ENCODE results near the gene TEKT3. TPM values are rescaled to one million over a fixed set of nuclear protein-coding genes. Genes with fewer than 3 reads are reported as not detected.

Gene TEKT3
- polyA plus RNA-seq, 2 donors: 0.10 to 0.21 TPM

DNA sequence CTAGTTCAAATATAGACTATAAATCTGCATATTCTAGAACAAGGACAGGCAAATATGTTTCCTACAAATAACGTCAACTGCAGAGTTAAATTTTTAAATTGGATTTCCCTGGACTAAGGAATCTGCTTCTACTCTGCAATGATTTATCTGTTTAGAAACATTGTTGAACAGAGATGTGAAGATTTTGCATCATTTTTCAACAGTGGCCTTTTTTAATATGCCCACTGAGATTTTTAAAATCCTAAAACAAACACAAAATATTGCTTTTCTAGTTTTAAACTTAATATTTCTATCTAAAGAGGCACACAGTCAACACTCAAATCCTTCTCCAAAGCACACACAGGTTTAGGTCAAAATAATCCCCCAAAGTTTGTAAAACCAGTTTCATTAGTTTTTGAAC is 52.5 kb downstream of the TEKT3 start:
- Histone ChIP-seq H3K4me1 (ENCODE audit: control insufficient read depth in 2 of 2, insufficient read depth in 2 of 2, low read length in 1 of 2) (peaks cover 0 to 2% of the 10 kb centered on the region in 2 donors), H3K9me3 (ENCODE audit: control insufficient read depth in 2 of 2, insufficient read depth in 1 of 2, low read depth in 1 of 2, low read length in 1 of 2) (no peaks in the 10 kb centered on the region), H3K36me3 (ENCODE audit: control insufficient read depth in 2 of 2, insufficient read depth in 2 of 2, low read length in 1 of 2) (no peaks in the 10 kb centered on the region), H3K27ac (ENCODE audit: low read depth in 2 of 2, low read length in 1 of 2) (no peak overlapping the region), H3K4me3 (ENCODE audit: low read depth in 1 of 2, low read length in 2 of 2) (no peak overlapping the region), H3K27me3 (ENCODE audit: control insufficient read depth in 1 of 2, insufficient read depth in 2 of 2, low read length in 2 of 2) (no peaks in the 10 kb centered on the region)
- 73 to 82% methylated on average over 1 of the region's 1 CpG for WGBS, 2 donors

DNA sequence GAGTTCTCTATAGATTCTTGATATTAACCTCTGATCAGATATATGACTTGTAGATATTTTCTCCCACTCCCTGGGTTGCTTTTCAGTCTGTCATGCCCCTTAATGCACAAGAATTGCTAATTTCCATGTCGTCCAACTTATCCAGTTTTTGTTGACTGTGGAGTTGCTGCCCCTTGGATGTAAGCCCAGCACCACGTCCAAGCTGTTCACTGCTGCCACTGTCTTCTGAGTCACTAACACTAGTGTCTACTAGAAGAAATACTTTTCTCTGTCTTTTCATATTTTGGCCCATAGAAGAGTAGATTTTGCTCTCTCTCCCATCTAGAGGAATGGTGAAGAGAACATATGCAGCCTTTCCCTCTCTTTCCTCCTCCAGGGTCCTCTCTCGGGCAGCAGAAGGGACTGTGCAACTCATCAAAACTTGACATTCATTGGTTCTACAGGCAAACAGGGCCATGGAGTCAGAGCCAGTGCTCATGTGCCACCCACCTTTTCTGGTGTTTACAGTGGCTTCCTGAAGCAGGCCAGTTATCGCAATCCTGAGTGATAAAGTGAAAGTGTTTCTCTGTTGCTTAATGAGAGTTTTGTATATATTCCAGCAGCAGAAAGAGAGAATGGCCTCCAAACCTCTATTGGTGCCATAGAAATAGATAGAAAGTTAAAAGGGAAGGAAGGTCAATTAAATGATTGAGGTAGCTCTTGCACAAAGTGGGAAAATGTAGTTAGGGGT is 53.7 kb downstream of the TEKT3 start:
- 47 to 51% methylated on average over 4 of the region's 4 CpGs for WGBS, 2 donors
- H3K4me3 ChIP-seq (ENCODE audit: low read depth in 1 of 2, low read length in 2 of 2): no peak overlapping the region
- no peaks in the 10 kb centered on the region for H3K27me3 ChIP-seq (ENCODE audit: control insufficient read depth in 1 of 2, insufficient read depth in 2 of 2, low read length in 2 of 2)
- H3K9me3 ChIP-seq (ENCODE audit: control insufficient read depth in 2 of 2, insufficient read depth in 1 of 2, low read depth in 1 of 2, low read length in 1 of 2): no peaks in the 10 kb centered on the region
- H3K36me3 ChIP-seq (ENCODE audit: control insufficient read depth in 2 of 2, insufficient read depth in 2 of 2, low read length in 1 of 2): no peaks in the 10 kb centered on the region
- H3K27ac ChIP-seq (ENCODE audit: low read depth in 2 of 2, low read length in 1 of 2): no peak overlapping the region
- peaks cover 0 to 2% of the 10 kb centered on the region in 2 donors for H3K4me1 ChIP-seq (ENCODE audit: control insufficient read depth in 2 of 2, insufficient read depth in 2 of 2, low read length in 1 of 2)

GRCh38 chr17:15285466-15285865 is 55.9 kb downstream of the TEKT3 start:
- no peaks in the 10 kb centered on the region for H3K27me3 ChIP-seq (ENCODE audit: control insufficient read depth in 1 of 2, insufficient read depth in 2 of 2, low read length in 2 of 2)
- no peaks in the 10 kb centered on the region for H3K9me3 ChIP-seq (ENCODE audit: control insufficient read depth in 2 of 2, insufficient read depth in 1 of 2, low read depth in 1 of 2, low read length in 1 of 2)
- 83% methylated on average over 6 of the region's 6 CpGs for WGBS, 2 donors
- H3K4me1 ChIP-seq (ENCODE audit: control insufficient read depth in 2 of 2, insufficient read depth in 2 of 2, low read length in 1 of 2): peaks cover 0 to 2% of the 10 kb centered on the region in 2 donors
- no peak overlapping the region for H3K27ac ChIP-seq (ENCODE audit: low read depth in 2 of 2, low read length in 1 of 2)
- no peak overlapping the region for H3K4me3 ChIP-seq (ENCODE audit: low read depth in 1 of 2, low read length in 2 of 2)
- no peaks in the 10 kb centered on the region for H3K36me3 ChIP-seq (ENCODE audit: control insufficient read depth in 2 of 2, insufficient read depth in 2 of 2, low read length in 1 of 2)

DNA sequence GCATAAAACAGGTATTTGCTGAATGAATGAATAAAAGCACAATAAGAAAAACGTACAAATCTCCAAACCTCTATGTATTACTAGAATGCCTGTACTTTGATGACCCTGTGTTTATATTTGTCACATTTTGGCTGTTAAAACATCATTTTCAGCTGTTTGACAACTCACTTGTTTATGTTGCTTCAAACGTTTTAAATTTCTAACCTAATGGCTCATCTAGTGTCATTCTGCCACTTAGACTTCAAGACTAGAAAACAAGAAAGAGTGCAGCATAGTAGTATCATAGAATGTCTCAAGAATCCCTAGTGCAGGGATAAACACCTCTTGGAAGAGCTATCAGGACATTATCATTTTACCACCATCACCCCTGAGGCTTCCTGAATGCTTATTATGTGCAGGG is 56.9 kb downstream of the TEKT3 start:
- 38 to 39% methylated on average over 2 of the region's 2 CpGs for WGBS, 2 donors
- H3K36me3 ChIP-seq (ENCODE audit: control insufficient read depth in 2 of 2, insufficient read depth in 2 of 2, low read length in 1 of 2): no peaks in the 10 kb centered on the region
- H3K27ac ChIP-seq (ENCODE audit: low read depth in 2 of 2, low read length in 1 of 2): no peak overlapping the region
- H3K9me3 ChIP-seq (ENCODE audit: control insufficient read depth in 2 of 2, insufficient read depth in 1 of 2, low read depth in 1 of 2, low read length in 1 of 2): no peaks in the 10 kb centered on the region
- no peak overlapping the region for H3K4me3 ChIP-seq (ENCODE audit: low read depth in 1 of 2, low read length in 2 of 2)
- H3K4me1 ChIP-seq (ENCODE audit: control insufficient read depth in 2 of 2, insufficient read depth in 2 of 2, low read length in 1 of 2): peaks cover 0 to 2% of the 10 kb centered on the region in 2 donors
- H3K27me3 ChIP-seq (ENCODE audit: control insufficient read depth in 1 of 2, insufficient read depth in 2 of 2, low read length in 2 of 2): no peaks in the 10 kb centered on the region

- 83 to 84% methylated on average over 6 of the region's 6 CpGs for WGBS, 2 donors
- Histone ChIP-seq H3K4me1 (ENCODE audit: control insufficient read depth in 2 of 2, insufficient read depth in 2 of 2, low read length in 1 of 2) (no peaks in the 10 kb centered on the region), H3K36me3 (ENCODE audit: control insufficient read depth in 2 of 2, insufficient read depth in 2 of 2, low read length in 1 of 2) (no peaks in the 10 kb centered on the region)
Measured at GRCh38 chr17:15284107-15284506, 57.3 kb downstream of the TEKT3 start.

DNA sequence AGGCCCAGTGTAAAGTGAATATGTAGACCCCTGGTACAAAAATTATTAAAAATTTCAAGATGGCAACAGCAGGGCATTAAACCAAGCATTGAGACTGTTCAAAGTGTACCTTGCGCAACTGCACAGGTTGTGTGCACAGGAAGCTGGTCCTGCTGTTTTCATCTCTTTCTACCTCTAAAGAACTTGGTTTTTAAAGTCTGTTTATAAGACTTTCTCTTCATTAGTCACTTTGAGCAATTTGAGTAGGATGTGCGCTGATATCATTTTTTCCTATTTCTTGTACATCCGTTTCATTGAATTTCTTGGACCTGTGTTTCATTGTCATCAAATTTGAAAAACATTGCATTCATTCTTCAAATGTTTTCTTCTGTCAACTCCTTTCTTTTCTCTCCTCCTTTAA is 59.5 kb downstream of the TEKT3 start:
- Histone ChIP-seq H3K4me3 (ENCODE audit: low read depth in 1 of 2, low read length in 2 of 2) (no peak overlapping the region), H3K9me3 (ENCODE audit: control insufficient read depth in 2 of 2, insufficient read depth in 1 of 2, low read depth in 1 of 2, low read length in 1 of 2) (no peaks in the 10 kb centered on the region), H3K27me3 (ENCODE audit: control insufficient read depth in 1 of 2, insufficient read depth in 2 of 2, low read length in 2 of 2) (no peaks in the 10 kb centered on the region), H3K36me3 (ENCODE audit: control insufficient read depth in 2 of 2, insufficient read depth in 2 of 2, low read length in 1 of 2) (no peaks in the 10 kb centered on the region), H3K4me1 (ENCODE audit: control insufficient read depth in 2 of 2, insufficient read depth in 2 of 2, low read length in 1 of 2) (no peaks in the 10 kb centered on the region), H3K27ac (ENCODE audit: low read depth in 2 of 2, low read length in 1 of 2) (no peak overlapping the region)
- WGBS, 2 donors: 81 to 88% methylated on average over 3 of the region's 3 CpGs

More at GRCh38 chr17:15284107-15284506, 57.3 kb downstream of the TEKT3 start:
- H3K27me3 ChIP-seq (ENCODE audit: control insufficient read depth in 1 of 2, insufficient read depth in 2 of 2, low read length in 2 of 2): no peaks in the 10 kb centered on the region
- H3K9me3 ChIP-seq (ENCODE audit: control insufficient read depth in 2 of 2, insufficient read depth in 1 of 2, low read depth in 1 of 2, low read length in 1 of 2): no peaks in the 10 kb centered on the region
- no peak overlapping the region for H3K4me3 ChIP-seq (ENCODE audit: low read depth in 1 of 2, low read length in 2 of 2)
- H3K27ac ChIP-seq (ENCODE audit: low read depth in 2 of 2, low read length in 1 of 2): no peak overlapping the region

- no peaks in the 10 kb centered on the region for H3K36me3 ChIP-seq (ENCODE audit: control insufficient read depth in 2 of 2, insufficient read depth in 2 of 2, low read length in 1 of 2)
- H3K9me3 ChIP-seq (ENCODE audit: control insufficient read depth in 2 of 2, insufficient read depth in 1 of 2, low read depth in 1 of 2, low read length in 1 of 2): no peaks in the 10 kb centered on the region
- no peak overlapping the region for H3K27ac ChIP-seq (ENCODE audit: low read depth in 2 of 2, low read length in 1 of 2)
- H3K27me3 ChIP-seq (ENCODE audit: control insufficient read depth in 1 of 2, insufficient read depth in 2 of 2, low read length in 2 of 2): no peaks in the 10 kb centered on the region
- H3K4me1 ChIP-seq (ENCODE audit: control insufficient read depth in 2 of 2, insufficient read depth in 2 of 2, low read length in 1 of 2): no peaks in the 10 kb centered on the region
- WGBS, 2 donors: 35 to 36% methylated on average over 2 of the region's 2 CpGs
- no peak overlapping the region for H3K4me3 ChIP-seq (ENCODE audit: low read depth in 1 of 2, low read length in 2 of 2)
Measured at GRCh38 chr17:15278924-15279477, 62.4 kb downstream of the TEKT3 start.

- Histone ChIP-seq H3K9me3 (ENCODE audit: control insufficient read depth in 2 of 2, insufficient read depth in 1 of 2, low read depth in 1 of 2, low read length in 1 of 2) (no peaks in the 10 kb centered on the region), H3K4me3 (ENCODE audit: low read depth in 1 of 2, low read length in 2 of 2) (no peak overlapping the region), H3K27me3 (ENCODE audit: control insufficient read depth in 1 of 2, insufficient read depth in 2 of 2, low read length in 2 of 2) (no peaks in the 10 kb centered on the region), H3K36me3 (ENCODE audit: control insufficient read depth in 2 of 2, insufficient read depth in 2 of 2, low read length in 1 of 2) (no peaks in the 10 kb centered on the region), H3K4me1 (ENCODE audit: control insufficient read depth in 2 of 2, insufficient read depth in 2 of 2, low read length in 1 of 2) (no peaks in the 10 kb centered on the region), H3K27ac (ENCODE audit: low read depth in 2 of 2, low read length in 1 of 2) (no peak overlapping the region)
- WGBS, 2 donors: 45 to 46% methylated on average over 6 of the region's 6 CpGs
Measured at GRCh38 chr17:15278380-15278779, 63.0 kb downstream of the TEKT3 start.

DNA sequence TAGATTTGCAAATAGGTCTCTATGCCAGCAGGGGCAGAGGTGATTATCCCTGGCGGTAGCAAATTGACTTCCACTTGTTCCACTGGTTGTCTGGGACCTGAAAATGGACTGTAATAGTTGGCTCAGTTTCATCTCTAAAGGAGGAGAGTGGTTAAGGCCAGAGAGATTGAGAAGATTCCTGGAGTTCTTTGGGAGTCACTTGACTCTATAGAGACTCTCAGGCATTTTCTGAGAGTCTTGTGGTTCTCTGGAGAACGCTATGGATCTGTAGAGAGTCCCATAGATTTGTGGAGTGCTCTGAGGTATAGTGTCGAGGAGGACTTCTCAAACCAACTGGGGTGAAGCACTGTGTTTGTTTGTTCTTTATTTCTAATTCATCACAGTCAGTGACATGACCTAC is 67.4 kb downstream of the TEKT3 start:
- H3K9me3 ChIP-seq (ENCODE audit: control insufficient read depth in 2 of 2, insufficient read depth in 1 of 2, low read depth in 1 of 2, low read length in 1 of 2): no peaks in the 10 kb centered on the region
- H3K36me3 ChIP-seq (ENCODE audit: control insufficient read depth in 2 of 2, insufficient read depth in 2 of 2, low read length in 1 of 2): no peaks in the 10 kb centered on the region
- H3K4me1 ChIP-seq (ENCODE audit: control insufficient read depth in 2 of 2, insufficient read depth in 2 of 2, low read length in 1 of 2): no peaks in the 10 kb centered on the region
- 82 to 90% methylated on average over 3 of the region's 3 CpGs for WGBS, 2 donors
- H3K27ac ChIP-seq (ENCODE audit: low read depth in 2 of 2, low read length in 1 of 2): no peak overlapping the region
- H3K27me3 ChIP-seq (ENCODE audit: control insufficient read depth in 1 of 2, insufficient read depth in 2 of 2, low read length in 2 of 2): no peaks in the 10 kb centered on the region
- no peak overlapping the region for H3K4me3 ChIP-seq (ENCODE audit: low read depth in 1 of 2, low read length in 2 of 2)

Measured in esophagus (tissue), 2 donors.